Osteoblast (primary cell): ENCODE data around the gene ZFHX3. TPM values are rescaled to one million over a fixed set of nuclear protein-coding genes. Genes with fewer than 3 reads are reported as not detected.
A peak's percentile ranks its signal among the peaks of the same experiment; 100 is the strongest.

Experiments
- DNase-seq: peaks from one replicate; pipeline ENCODE4 v3.0.0; 2011; ENCODE audit warnings: low spot score, mixed read lengths; ENCODE audit not compliant: insufficient read length; ENCODE audit errors: missing footprints
- H2AFZ ChIP-seq: 2 replicates; pipeline ENCODE4 v1.6.0; 2011; ENCODE audit warnings: mild to moderate bottlenecking, low read length
- H3K27ac ChIP-seq: 2 replicates; pipeline ENCODE4 v1.5.1; 2011; ENCODE audit warnings: mild to moderate bottlenecking, low read depth, low read length, moderate library complexity
- H3K27me3 ChIP-seq: 2 replicates; pipeline ENCODE4 v1.6.0; 2012; ENCODE audit warnings: mild to moderate bottlenecking, control low read depth, inconsistent platforms, low read length, moderate library complexity; ENCODE audit not compliant: insufficient read depth
- H3K36me3 ChIP-seq: 2 replicates; pipeline ENCODE4 v1.5.1; 2011; ENCODE audit warnings: mild to moderate bottlenecking, low read length, control low read depth, moderate library complexity; ENCODE audit not compliant: insufficient read depth
- H3K4me1 ChIP-seq: 2 replicates; pipeline ENCODE4 v1.5.1; 2011; ENCODE audit warnings: mild to moderate bottlenecking, low read length, control low read depth, moderate library complexity; ENCODE audit not compliant: insufficient read depth
- H3K4me2 ChIP-seq: 2 replicates; pipeline ENCODE4 v1.6.0; 2011; ENCODE audit warnings: mild to moderate bottlenecking, low read length; ENCODE audit not compliant: insufficient read depth
- H3K4me3 ChIP-seq: fragments of 200-600 bp; sonication (generic); 3 replicates; pipeline ENCODE4 v1.5.1; 2012; ENCODE audit warnings: mild to moderate bottlenecking, low read length, inconsistent platforms; ENCODE audit not compliant: insufficient read depth
- H3K79me2 ChIP-seq: 2 replicates; pipeline ENCODE4 v1.6.0; 2012; ENCODE audit warnings: mild to moderate bottlenecking, low read length, control low read depth, inconsistent platforms; ENCODE audit not compliant: insufficient read depth
- H3K9me3 ChIP-seq: 2 replicates; pipeline ENCODE4 v1.5.1; 2011; ENCODE audit warnings: low read depth, low read length, control low read depth
- H4K20me1 ChIP-seq: 2 replicates; pipeline ENCODE4 v1.6.0; 2012; ENCODE audit warnings: mild to moderate bottlenecking, low read length, control low read depth; ENCODE audit not compliant: insufficient read depth
- total RNA-seq: library from RNA; depleted of rRNA; stranded (reverse); fragments of >200 nt; gene quantifications from 2 replicates; pipeline ENCODE4 v1.2.3, GENCODE V29; 2012
- TF ChIP-seq, protein P1 (sequence below): IDR thresholded peaks from 2 replicates; pipeline ENCODE4 v1.5.1; 2011; ENCODE audit warnings: mild to moderate bottlenecking, low read depth, low read length, moderate library complexity; ENCODE audit errors: extremely low read depth

Gene ZFHX3
- total RNA-seq, 1 donor, result 14.5 TPM

DNA sequence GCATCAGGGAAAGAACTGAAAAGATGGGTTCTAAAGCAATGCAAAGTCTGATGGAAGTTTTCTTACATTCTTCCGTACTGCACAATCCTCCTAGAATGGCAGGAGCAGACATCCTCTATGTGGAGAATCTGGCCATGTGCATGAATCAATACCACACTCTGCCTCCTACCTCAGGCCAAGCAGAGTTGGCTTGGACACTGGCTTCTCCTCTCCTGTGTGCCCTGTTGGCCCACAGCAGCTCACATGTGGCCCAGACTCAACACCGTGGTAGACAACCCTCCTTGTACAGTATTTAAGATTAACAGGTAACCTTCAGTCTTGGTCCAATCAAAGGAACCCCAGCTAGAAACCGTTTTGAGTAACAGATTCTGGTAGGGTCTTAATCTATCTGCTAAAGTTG is 101.9 kb downstream of the ZFHX3 start:
- peaks cover 43% of the 10 kb centered on the region for H4K20me1 ChIP-seq
- no peaks in the 10 kb centered on the region for H3K4me1 ChIP-seq
- H3K4me2 ChIP-seq, result no peak overlapping the region
- TF ChIP-seq, protein P1, sequence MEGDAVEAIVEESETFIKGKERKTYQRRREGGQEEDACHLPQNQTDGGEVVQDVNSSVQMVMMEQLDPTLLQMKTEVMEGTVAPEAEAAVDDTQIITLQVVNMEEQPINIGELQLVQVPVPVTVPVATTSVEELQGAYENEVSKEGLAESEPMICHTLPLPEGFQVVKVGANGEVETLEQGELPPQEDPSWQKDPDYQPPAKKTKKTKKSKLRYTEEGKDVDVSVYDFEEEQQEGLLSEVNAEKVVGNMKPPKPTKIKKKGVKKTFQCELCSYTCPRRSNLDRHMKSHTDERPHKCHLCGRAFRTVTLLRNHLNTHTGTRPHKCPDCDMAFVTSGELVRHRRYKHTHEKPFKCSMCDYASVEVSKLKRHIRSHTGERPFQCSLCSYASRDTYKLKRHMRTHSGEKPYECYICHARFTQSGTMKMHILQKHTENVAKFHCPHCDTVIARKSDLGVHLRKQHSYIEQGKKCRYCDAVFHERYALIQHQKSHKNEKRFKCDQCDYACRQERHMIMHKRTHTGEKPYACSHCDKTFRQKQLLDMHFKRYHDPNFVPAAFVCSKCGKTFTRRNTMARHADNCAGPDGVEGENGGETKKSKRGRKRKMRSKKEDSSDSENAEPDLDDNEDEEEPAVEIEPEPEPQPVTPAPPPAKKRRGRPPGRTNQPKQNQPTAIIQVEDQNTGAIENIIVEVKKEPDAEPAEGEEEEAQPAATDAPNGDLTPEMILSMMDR, result no peak
- H3K27me3 ChIP-seq, result no peaks in the 10 kb centered on the region
- H3K9me3 ChIP-seq, result no peaks in the 10 kb centered on the region
- H3K36me3 ChIP-seq, result peaks cover 38% of the 10 kb centered on the region
- H3K4me3 ChIP-seq, result no peak overlapping the region
- no peak for DNase-seq
- peak overlapping the region; percentile 44 for H3K27ac ChIP-seq
- H3K79me2 ChIP-seq, result peaks cover 92% of the 10 kb centered on the region
- H2AFZ ChIP-seq, result no peak overlapping the region

DNA sequence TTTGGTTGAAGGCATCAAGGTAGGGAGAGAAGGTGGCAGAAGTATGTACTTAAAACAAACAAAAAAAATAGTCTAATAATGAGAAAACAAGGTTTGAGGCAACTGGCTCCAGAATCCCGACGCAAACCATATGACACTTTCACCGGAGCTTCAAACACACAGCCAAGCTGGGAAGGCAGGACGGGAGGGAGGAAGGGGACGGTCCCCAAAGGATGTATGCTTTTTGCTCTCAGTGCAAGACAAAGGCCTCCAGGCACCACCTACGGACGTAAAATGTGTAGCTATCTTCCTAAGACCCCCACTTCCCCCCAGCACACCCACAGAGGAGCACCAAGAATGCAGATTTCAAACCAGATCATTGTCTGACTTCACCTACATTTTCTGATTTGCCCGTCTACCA is 102.3 kb downstream of the ZFHX3 start:
- no peaks in the 10 kb centered on the region for H3K4me1 ChIP-seq
- no peak overlapping the region for H3K4me3 ChIP-seq
- H3K36me3 ChIP-seq, result peaks cover 35% of the 10 kb centered on the region
- H3K79me2 ChIP-seq, result peaks cover 93% of the 10 kb centered on the region
- H2AFZ ChIP-seq, result no peak overlapping the region
- TF ChIP-seq, protein P1, result no peak
- peaks cover 43% of the 10 kb centered on the region for H4K20me1 ChIP-seq
- H3K4me2 ChIP-seq, result no peak overlapping the region
- no peaks in the 10 kb centered on the region for H3K9me3 ChIP-seq
- no peak for DNase-seq
- no peak overlapping the region for H3K27ac ChIP-seq
- no peaks in the 10 kb centered on the region for H3K27me3 ChIP-seq

DNA sequence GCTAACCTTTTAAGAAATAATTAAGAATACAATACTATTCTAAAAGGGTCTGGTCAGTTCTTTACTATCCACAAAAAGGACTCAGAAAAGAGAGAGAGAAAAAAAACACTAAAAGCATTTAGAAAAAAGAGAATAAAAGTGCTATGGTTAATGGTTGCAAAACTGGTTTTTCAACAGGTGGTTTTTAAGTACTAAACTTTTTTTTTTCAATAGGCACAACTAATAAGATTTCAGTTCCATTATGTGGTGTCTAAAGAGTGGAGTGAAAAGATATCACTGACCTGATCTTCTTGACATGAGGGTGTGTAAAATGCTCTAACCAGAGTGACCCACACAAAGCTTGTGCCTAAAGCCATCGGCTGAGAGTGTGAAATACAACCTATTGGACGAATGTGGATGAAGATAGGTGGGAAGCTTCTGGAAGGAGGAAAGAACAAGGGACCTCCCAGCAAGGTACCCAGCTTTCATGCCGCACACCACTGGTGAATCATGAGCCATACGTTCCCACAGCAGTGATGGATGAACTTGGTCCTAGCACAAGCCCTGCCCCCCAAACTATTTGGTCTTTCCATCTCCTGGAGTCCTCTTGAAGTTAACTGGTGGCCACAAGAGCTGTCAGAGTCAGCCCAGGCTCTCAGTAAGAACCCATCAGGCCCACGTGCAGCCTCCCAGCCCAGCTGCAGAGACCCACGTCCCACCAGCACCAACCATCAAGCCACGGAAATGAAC is 103.0 kb downstream of the ZFHX3 start:
- Histone ChIP-seq H3K27ac (no peak overlapping the region), H3K79me2 (peaks cover 93% of the 10 kb centered on the region), H3K27me3 (no peaks in the 10 kb centered on the region), H3K4me3 (no peak overlapping the region), H3K4me2 (no peak overlapping the region), H3K36me3 (peaks cover 28% of the 10 kb centered on the region), H2AFZ (no peak overlapping the region), H4K20me1 (peaks cover 36% of the 10 kb centered on the region), H3K9me3 (no peaks in the 10 kb centered on the region), H3K4me1 (no peaks in the 10 kb centered on the region)
- DNase-seq, result no peak
- TF ChIP-seq, protein P1, result no peak

DNA sequence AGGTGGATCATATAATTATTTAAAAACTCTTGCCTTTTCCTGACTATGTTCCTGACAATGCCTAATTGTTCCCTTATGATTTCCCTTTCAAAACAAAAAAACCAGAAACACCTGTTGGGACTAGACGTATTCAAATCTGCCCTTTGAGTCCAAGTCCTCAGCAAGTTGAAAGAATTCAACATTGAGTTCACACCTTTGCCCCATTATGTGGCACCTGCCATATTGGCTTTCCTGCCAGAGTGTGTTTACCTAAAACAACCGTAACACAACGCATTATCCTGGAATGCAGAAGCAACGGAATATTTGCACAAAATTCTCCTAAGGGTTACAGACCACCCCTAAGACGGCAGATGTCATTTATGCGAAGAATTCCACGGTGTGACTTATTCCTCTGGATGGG is 105.9 kb downstream of the ZFHX3 start:
- H3K4me2 ChIP-seq, result no peak overlapping the region
- H3K79me2 ChIP-seq, result peaks cover 87% of the 10 kb centered on the region
- H3K27ac ChIP-seq, result no peak overlapping the region
- peaks cover 10% of the 10 kb centered on the region for H3K36me3 ChIP-seq
- H3K27me3 ChIP-seq, result no peaks in the 10 kb centered on the region
- TF ChIP-seq, protein P1, result no peak
- H2AFZ ChIP-seq, result no peak overlapping the region
- H3K4me1 ChIP-seq, result peaks cover 10% of the 10 kb centered on the region
- peaks cover 48% of the 10 kb centered on the region for H4K20me1 ChIP-seq
- no peaks in the 10 kb centered on the region for H3K9me3 ChIP-seq
- H3K4me3 ChIP-seq, result no peak overlapping the region
- DNase-seq, result no peak
